Right hindlimb (tissue), 1 donor: ENCODE results near the gene DAB2IP.

Experiments used
- DNase-seq: peaks from one replicate; pipeline ENCODE4 v3.0.0-alpha.2; 2018

Gene DAB2IP

DNA sequence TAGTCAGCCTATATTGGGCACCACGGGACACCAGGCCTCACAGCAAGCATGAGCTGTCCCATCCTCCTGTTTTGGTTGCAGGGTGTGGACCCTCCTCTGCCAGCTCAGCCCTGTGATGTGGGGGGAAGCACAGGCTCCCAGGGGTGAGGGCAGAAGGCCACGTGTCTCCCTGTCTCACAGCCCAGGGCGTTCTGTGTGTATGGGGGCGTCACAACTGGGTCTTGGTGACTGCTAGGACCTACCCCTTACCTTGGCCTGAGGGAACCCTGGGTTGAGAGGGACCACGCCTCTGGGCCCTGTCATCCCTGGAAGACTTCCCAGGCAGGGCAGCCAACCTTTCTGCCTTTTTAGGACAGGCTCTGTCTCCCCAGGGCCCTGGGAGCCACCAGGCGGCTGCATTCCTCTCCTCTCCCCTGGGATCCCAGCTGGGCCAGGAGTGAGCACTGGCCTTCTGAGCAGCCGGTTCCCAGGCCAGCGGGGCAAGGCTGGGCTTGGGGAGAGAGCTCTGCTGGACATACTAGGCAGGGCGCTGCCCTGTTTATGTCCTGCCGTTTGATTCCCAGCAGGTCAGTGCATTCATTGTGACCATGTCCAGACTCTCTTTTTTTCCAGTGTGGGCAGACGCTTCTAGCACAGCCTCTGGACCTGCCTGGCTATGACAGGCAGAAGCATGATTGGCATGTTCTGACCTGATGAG, 97.4 kb downstream of the DAB2IP start:
- no peak for DNase-seq

DNA sequence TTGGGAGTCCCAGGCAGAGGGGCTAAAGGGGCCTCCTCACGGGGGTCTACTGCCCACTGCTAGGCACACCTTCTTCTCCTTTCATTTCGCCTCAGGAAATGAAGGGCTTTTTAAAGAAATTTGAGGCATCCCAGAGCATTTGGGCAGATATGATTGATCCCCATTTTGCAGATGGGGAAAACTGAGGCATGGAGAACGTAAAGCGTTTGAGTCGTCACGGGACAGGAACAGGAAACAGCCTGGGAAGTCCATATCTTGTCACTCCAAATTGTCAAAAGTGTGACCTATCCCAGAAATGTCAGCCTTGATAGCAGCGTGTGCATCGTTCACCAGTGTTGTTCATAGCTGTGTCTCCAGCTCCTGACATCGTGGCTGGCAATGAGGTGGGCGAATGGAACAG, 98.2 kb downstream of the DAB2IP start:
- no peak for DNase-seq

DNA sequence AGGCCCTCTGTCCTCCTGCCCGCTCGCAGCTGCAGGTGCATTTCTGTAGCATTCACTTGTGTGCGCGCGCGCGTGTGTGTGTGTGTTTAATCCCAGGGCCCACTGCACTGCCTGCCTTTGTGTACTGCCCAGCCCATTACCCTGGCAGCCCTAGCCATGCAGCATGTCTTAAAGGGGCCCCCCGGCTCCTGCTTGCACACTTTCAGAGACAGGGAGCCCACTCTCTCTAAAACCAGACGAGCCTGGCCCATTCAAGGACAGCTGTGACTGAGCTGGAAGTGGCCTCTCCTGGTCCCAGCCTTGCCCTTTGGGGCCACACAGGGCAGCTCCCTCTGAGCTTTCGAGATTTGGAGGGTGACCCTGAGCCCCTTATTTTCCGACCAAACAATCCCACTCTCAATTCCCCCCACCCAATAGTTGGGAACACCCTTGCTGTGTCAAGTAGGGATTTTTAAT, 98.9 kb downstream of the DAB2IP start:
- no peak for DNase-seq

DNA sequence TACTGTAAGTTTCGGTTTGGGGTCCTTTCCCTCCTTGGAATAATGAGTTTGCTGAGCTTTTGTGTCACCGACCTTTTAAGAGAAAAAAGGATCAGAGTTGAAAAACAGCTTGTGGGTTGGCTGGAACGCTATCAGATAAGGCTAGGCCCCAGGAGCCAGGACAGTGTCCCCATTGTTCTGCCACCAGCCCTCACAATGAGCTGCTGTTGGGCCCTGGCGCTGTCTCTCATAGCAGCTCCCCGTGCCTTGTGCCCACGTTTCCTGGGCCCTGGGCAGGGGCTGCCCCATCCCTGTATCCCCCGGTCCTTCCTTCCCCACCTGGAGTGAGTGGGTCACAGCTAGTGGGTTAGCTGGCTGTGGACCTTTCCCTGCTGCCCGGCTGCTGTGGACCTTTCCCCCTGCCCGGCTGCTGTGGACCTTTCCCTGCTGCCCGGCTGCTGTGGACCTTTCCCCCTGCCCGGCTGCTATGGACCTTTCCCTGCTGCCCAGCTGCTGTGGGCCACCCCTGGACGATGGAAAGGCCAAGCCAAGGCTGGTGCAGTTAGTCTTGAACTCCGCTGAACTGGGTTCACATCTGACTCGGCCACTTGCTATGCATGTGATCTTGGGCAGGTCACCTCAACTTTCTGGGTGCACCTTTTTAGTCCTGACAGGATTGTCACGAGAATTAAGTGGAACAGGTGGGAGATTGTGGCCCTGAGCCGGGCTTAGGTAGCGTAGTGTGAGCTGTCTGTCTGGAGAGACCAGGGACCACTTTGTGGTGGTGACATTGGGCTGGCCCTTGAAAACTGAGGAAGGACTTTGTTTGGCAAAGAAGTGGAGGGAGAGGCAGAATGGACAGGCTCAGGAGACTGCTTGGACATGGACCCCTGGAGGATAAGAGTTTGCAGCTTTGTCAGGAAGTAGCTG, 99.5 kb downstream of the DAB2IP start:
- DNase-seq, result no peak

DNA sequence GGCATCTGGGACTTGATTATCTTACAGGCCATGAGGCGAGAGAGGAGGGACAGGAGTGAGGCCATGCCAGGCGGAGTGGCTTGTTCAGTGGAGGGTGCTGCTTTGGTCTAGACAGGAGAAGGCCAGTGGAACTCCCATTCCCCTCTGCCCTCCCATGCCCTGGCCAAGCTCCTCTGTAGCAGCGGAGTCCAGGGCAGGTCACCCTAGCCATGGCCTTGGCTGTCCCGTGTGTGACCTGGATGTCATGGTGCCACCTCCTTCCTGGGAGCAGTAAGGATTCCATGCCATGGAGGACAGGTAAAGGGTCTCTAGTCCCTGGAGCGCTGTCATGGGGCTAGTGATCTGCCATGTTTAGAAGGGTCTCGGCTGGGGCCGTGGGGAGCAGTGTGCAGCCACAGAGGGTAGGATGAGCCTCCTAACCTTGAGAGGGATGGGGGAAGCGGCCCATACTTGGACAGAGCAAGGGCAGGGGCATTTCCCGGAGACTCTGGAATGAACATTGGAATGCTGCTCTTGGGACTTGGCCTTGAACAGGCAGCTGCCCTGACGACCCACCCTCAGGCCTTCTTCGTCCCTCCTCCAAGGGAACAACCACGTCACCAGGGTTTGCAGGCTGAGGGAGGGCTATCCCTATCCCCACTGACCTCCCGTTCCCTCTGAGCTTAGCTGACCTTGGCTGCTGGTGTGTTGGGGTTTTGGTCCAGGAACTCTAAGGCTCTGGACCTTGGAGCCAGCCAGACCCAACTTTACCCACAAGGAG, 100.4 kb downstream of the DAB2IP start:
- DNase-seq, result no peak

DNA sequence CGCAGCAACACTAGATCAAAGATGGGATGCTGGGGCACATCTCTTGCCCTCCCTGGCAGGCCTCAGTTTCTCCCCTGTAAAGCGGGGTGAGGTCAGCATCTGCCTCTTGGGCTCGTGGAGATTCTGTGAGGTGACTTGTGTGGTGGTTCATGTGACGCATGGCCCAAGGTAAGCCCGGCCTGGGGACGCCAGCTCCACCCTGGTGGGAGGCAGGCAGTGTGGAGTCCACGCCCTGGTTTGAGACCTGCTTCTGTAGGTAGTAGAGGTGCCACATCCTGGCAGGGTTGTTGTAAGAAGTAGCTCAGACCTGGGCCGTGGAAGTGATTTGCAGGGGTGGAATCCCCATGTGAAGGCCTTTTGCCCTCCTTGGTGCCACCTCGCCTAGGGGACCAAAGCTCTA, 101.5 kb downstream of the DAB2IP start:
- DNase-seq, result no peak

DNA sequence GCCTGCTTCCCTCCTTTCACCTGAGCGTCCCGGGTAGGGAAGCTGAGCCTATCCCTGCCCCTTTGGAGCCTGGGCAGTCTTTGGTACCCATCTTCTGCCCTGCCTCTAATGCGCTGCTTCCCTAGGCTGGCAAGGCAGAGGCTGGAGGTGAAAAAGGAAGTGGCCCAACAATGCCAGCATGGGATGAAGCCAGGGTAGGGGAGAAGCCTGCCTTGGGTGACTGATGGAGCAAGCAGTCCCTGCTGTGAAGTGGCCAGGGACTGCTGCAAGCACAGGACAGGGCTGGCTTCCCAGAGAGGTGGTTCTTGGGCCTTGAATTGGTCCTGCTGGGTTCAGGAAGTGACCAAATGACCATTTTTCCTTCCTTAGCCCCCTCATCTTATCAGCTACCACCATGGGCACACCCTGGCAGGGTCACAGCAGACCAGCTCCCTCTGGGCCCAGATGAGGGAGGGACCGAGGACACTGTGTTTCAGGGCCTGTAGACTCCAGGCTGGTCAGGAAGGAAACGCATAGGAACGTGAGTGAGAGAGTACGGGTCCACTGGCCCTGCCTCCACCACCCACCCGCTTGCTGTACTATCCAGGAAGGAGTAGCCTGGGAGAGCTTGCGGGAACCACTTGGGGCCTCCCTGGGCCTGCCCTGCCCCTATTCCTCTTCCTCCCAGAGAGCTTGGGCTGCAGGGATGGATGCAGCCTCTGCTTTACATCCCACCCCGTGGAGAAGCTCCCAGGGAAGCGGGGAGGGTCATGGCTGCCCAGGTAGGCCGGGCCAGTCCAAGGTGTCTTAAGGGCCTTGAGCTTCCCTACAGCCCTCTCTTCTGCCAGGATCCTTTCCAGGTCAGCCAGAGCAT, 102.6 kb downstream of the DAB2IP start:
- no peak for DNase-seq

DNA sequence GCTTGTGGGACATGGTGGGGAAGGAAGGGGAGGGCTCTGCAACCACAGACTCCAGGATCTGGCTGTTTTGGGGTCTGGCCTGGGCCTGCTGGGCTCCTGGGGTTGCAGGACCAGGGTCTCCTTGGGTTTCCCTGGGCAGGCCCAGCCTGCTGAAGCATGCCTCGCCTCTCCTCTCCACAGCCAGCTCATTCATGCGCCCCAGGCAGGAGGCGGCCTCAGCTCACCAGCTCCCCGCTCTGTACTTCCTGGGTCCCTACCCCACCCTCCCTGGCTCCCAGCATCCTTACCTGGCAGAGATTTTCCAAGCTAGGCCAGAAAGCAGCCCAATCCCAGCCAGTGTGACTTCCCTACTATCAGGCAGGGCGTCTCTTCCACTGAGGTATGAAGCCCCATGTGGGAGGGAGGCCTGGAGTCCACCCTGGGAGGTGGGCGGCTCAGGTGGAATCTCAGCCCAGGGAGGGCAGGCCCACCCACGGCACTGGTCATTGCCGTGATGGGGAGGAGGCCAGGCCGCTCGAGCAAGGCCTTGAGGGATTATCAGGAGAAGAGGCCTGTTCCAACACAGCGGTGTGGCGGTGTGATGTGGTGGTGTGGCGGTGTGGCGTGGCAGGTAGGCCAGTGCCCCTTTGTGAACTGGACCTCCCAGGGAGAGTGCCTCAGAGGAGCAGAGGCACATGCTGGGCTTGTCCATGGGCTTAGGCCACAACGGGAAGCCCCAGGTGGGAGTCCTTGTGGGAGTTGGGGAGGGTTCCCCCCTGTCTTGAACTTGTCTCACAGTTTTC, 103.4 kb downstream of the DAB2IP start:
- DNase-seq, result no peak

DNA sequence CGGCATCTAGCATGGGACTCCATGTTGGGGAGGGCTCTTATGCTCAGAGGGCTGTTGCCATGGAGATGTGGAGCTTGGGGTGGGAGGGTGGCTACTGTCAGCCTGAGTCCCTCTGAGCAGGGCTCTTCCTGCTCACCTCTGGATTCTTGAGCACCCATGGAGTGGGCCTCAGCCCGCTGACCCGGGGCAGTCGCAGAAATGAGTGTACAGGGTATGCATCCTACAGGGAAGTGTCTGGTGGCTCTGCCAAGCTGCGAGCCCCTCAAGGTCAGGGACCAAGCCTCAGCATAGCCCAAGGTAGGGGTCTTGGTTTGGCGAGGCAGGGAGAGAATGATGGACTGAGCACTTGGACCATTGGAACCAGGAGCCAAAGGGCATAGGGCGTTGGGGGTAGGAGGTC, 104.1 kb downstream of the DAB2IP start:
- DNase-seq, result no peak

DNA sequence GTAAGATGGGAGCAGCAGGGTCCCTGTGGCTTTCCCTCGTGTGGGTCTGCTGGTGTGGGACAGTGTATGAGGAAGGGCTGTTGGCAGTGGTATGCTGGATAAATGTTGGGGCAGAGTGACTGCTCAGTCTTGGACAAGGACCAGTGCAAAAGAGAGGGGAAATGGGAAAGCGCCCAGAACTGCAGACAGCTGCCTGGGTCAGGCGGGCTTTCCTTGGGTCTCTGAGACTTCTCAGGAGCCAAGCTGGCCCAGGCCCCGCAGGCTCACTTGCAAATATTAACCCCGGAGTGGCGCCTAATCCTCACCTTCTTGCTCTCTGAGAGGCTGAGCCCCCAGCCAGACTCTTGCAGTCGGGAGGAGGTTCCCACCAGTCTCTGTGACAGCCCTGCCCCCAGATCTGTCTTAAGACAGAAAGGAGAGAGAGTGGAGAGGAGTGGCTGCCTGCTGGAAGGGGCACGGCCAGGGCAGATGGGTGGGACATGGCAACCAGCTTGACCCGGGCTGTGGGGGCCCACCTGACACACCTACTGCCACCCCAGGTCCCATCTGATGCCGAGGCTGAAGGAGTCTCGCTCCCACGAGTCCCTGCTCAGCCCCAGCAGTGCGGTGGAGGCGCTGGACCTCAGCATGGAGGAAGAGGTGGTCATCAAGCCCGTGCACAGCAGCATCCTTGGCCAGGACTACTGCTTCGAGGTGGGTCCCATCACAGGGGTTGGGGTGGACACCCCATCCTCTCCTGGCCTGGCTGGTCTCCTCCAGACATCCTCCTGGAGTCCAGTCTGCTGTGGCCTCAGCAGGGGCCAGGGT, 105.2 kb downstream of the DAB2IP start:
- DNase-seq, result peak; percentile 53

DNA sequence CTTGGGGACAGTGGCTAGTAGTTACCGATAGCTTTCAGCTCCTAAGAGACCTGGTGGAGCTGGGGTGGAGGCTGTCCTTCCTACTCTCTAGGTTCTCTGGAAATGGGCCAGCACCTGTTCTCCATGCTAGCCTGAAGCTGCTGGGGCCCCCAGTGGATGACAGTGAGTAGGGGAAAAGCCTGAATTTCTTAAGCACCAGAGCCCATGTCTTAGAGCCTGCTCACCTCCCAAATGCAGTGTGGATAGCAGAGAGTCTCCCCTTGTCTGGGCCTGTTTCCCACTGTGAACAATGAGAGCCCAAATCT, 105.8 kb downstream of the DAB2IP start:
- no peak for DNase-seq

DNA sequence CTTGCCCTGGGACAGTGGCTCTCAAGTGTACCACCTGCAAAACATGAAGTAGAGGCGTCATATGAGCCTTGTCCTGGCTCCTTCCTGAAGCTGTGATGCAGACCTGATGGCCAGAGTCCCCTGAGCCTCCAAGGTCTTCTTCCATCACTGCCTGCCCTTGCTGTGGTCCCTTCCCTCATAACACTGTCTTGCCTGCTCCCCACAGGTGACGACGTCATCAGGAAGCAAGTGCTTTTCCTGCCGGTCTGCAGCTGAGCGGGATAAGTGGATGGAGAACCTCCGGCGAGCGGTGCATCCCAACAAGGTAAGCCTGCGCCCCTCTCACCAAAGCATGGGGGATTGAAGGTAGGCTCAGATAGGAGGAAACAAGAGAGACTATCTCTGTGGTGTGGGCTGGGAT, 107.3 kb downstream of the DAB2IP start:
- DNase-seq, result no peak

DNA sequence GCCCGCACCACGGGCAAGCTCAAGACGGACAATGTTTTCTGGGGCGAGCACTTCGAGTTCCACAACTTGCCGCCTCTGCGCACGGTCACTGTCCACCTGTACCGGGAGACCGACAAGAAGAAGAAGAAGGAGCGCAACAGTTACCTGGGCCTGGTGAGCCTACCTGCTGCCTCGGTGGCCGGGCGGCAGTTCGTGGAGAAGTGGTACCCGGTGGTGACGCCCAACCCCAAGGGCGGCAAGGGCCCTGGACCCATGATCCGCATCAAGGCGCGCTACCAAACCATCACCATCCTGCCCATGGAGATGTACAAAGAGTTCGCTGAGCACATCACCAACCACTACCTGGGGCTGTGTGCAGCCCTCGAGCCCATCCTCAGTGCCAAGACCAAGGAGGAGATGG, 108.6 kb downstream of the DAB2IP start:
- DNase-seq, result no peak

DNA sequence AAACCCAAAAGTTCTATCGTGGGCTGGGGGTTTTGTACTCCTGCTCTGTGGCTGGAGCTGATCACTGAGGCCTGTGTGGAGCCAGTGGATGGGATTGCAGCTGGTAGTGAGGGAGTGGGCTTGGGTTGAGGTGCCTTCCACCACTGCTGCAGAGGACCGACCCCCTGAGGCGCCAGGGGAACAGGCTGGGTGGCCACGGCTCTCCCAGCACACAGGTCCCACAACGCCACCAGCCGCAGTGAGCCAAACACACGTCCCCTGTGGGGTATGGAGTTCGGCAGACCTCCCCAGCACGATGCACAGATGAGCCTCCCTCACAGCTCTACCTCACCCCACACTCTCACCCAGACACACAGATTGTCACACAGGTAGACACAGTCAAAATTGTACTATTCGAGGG, 109.1 kb downstream of the DAB2IP start:
- DNase-seq, result no peak

DNA sequence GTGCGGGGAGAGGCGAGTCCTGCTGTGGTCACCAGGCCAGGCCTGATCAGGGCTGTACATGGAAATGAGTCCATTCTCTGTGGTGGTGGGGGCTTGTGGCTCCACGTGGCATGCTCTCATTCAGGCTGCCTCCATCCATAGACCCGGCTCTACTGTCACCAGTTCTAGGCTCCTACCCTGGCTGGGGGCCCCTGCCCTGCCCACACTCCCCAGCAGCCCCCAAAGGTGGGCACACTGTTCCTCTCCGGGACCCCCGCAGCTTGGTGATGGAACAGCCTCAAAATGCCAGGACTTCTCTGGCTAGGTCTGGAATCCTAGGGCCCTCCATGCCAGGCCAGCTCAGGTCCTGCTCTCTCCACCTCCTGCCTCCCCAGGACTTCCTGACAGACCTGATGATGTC, 111.7 kb downstream of the DAB2IP start:
- DNase-seq, result no peak

DNA sequence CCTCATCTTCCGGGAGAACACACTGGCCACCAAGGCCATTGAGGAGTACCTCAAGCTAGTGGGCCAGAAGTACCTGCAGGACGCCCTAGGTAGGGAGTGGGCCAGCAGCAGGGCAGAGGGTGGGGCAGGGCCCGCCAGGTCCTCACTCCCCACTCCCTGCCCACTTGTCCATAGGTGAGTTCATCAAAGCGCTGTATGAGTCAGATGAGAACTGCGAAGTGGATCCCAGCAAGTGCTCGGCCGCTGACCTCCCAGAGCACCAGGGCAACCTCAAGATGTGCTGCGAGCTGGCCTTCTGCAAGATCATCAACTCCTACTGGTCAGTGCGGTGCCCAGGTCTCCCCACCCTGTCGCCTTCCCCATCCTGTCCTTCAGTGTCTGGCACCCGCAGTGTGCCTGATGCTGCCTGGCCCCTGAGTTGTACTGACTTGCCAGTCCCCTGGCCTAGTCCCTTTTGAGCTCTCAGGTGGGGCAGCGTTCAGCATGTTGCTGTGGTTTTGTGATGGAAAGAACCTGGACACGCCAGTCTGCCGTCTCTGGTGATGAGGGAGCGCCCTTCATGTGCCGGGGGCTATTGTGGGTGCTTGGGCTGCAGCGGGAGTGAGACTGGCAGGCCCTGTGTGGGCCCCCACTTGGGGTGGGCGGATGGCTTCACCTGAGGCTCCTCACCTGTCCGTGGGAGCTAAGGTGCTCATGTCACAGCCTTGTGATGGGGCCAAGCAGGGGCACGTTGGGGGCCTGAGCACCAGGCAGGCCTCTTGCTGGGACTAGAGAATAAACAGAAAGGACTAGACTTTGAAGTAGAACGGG, 112.3 kb downstream of the DAB2IP start:
- no peak for DNase-seq

DNA sequence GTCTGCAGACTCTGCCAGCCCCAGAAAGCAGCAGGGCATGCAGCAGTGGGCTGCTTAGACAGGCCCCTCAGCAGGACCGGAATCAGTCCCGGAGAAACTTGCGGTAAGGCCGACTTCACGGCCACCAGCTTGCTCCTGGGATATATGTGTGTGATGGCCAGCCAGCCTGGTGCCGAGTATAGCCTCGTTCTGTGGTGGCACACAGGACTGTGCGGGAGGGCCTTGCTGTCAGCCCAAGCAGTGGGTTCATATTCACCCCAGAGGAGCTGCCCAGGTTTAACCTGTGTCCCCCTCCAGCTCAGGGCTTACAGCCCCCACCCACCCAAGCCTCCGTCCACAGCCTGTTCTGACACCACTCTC, 112.9 kb downstream of the DAB2IP start:
- no peak for DNase-seq

DNA sequence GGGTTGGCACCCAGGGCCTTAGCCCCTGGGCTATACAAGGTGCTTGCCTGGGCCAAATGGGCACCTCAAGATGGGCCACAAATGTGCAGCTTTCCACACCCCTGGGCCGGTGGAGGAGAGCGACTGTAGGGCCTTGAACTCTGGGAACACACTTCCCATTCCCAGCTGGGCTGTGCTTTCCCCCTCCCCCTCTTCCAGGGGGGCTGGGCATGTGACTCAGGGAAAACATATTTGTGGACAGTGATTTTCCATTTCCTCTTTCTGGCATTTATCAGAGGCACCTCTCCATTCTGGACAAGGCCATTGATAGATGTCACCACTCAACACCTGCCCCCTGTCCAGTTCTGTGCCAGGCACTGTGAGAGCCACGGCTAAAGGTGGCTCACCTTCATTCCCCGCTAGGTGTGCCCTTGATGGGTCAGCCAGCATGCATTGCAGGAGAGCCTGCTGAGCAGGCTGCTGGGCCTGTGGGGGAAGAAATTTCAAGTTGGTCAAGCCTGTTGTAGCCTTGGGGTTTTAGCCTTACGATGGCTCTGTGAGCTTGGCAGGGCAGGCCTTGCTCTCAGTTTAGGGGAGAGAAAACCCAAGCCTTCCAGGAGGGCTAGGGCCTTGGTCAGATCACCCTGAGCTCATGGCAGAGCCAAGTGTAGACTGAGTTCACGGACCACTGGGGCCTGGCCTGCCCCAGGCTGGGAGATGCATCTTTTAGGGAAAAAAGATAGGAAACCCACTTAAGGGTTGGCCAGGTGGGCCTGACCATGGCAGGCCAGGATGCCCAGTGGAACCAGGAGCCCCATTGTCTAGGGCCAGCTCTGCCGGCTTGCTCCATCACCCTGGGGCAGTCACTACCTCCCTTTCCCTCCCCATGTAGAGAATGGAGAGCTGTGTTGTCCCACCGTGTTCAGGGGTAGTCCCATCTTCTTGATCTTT, 113.9 kb downstream of the DAB2IP start:
- no peak for DNase-seq

DNA sequence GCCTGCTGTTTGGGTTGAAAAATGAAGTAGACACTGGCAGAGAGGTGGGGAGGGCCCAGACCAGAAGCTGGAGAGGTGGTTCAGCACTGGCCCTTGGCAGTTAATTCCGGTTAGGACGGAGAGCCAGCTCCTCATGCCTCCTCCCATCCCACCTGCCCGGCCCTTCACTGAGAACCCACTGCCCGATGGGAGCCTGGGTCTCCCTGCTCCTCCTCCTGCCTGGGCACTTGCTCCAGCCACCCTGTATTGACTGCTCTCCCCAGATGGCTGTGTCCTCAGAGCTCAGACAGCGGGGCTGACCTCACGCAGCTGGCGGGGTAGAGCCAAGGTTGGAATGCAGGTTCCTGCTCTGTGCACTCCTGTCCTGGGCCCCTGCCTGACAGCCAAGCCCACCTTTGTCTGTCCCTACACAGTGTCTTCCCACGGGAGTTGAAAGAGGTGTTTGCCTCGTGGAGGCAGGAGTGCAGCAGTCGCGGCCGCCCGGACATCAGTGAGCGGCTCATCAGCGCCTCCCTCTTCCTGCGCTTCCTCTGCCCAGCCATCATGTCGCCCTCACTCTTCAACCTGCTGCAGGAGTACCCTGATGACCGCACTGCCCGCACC, 114.7 kb downstream of the DAB2IP start:
- DNase-seq, result no peak
